Measurements from ENCODE around the gene EFNA5. TPM values are rescaled to one million over a fixed set of nuclear protein-coding genes. Genes with fewer than 3 reads are reported as not detected.

The EFNA5 gene
- total RNA-seq, 1 experiment from 2014 or later = 0.22 TPM

DNA sequence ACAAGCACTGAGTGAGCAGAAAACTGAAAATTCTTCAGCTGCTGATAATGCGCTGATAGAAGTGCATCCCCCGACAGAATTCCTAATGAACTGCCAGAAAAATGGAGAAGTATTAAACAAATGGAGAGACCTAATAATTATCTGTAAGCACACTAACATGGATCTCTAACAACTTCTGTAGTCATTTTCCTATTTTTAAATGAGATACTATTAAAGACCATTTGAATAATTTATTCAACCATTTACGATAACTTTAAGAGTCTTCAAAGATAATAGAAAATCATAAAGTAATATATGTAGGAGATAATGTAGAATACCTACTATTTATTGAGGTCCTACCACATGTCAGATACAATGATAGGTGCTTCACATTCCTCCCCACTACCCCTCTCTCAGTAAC, 72.9 kb downstream of the EFNA5 start:
- H3K9me2 ChIP-seq (ENCODE audit: insufficient read depth) = no peaks in the 10 kb centered on the region

DNA sequence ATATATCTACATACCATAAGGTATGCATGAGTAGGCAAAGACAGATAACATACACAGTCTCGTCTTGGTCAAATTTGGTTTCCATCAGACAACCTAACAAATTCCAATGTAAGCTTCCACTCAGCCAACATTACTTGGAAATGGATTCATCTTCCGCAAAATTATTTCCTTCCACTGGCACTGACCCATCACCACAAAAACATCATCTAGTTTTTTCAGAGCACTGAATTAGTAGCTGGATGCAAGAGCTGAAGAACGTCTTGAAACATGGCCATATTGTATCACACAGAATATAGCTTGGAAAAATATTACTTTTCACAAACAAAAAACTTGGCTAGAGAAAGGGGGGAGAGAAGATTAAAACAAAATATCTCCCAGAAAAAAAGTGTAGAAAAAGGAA, 73.5 kb downstream of the EFNA5 start:
- intact Hi-C loops (cut with micrococcal nuclease) = no loop called here
- no peak overlapping the region for H3K27ac ChIP-seq (ENCODE audit: low read depth, low read length)
- no peak for ATAC-seq
- no peaks in the 10 kb centered on the region for H3K79me2 ChIP-seq (ENCODE audit: insufficient read depth, low read length)
- no peak overlapping the region for H3K4me2 ChIP-seq (ENCODE audit: low read length)
- no peak for DNase-seq (ENCODE audit: low read depth, low spot score)
- H4K20me1 ChIP-seq (ENCODE audit: insufficient read depth) = no peaks in the 10 kb centered on the region
- no TSS peak for BruUV-seq (replicated peaks)
- no peaks in the 10 kb centered on the region for H3K9me3 ChIP-seq (ENCODE audit: control insufficient read depth in 1 of 2, insufficient read depth in 1 of 2, low read depth in 1 of 2, low read length in 2 of 2)
- TF ChIP-seq, protein P1, sequence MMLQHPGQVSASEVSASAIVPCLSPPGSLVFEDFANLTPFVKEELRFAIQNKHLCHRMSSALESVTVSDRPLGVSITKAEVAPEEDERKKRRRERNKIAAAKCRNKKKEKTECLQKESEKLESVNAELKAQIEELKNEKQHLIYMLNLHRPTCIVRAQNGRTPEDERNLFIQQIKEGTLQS (IDR thresholded peaks at IDR 0.05) = no peak
- no peak for TF ChIP-seq JUND (IDR thresholded peaks at IDR 0.05)
- CTCF ChIA-PET = no interaction called here
- RAD21 ChIA-PET (ENCODE audit: low non-redundant PET in 1 of 2, low total read pairs in 2 of 2, uncharacterized antibody in 2 of 2, unreplicated experiment in 2 of 2) = no interaction called here
- no peak overlapping the region for H3K4me3 ChIP-seq (replicated peaks in 1 of 2; ENCODE audit: low read depth in 1 of 2, low read length in 2 of 2)
- POLR2A ChIA-PET = no interaction called here
- H2AFZ ChIP-seq (ENCODE audit: low read depth, low read length, poor library complexity, severe bottlenecking) = no peak overlapping the region
- no peak overlapping the region for H3K9ac ChIP-seq (ENCODE audit: low read length)
- H3K4me1 ChIP-seq (ENCODE audit: control insufficient read depth in 1 of 2, insufficient read depth in 2 of 2, low read length in 2 of 2) = no peaks in the 10 kb centered on the region
- H3K27me3 ChIP-seq (ENCODE audit: insufficient read depth, low read length) = no peaks in the 10 kb centered on the region
- H3K36me3 ChIP-seq (ENCODE audit: control insufficient read depth in 1 of 2, insufficient read depth in 2 of 2, low read length in 2 of 2) = no peaks in the 10 kb centered on the region
- no peaks in the 10 kb centered on the region for H3K9me2 ChIP-seq (ENCODE audit: insufficient read depth)

More for the DNA sequence above, 72.9 kb downstream of the EFNA5 start:
- Histone ChIP-seq H3K36me3 (ENCODE audit: control insufficient read depth in 1 of 2, insufficient read depth in 2 of 2, low read length in 2 of 2) (no peaks in the 10 kb centered on the region), H2AFZ (ENCODE audit: low read depth, low read length, poor library complexity, severe bottlenecking) (no peak overlapping the region), H4K20me1 (ENCODE audit: insufficient read depth) (no peaks in the 10 kb centered on the region), H3K4me1 (ENCODE audit: control insufficient read depth in 1 of 2, insufficient read depth in 2 of 2, low read length in 2 of 2) (no peaks in the 10 kb centered on the region), H3K9ac (ENCODE audit: low read length) (no peak overlapping the region), H3K4me2 (ENCODE audit: low read length) (no peak overlapping the region), H3K9me3 (ENCODE audit: control insufficient read depth in 1 of 2, insufficient read depth in 1 of 2, low read depth in 1 of 2, low read length in 2 of 2) (no peaks in the 10 kb centered on the region), H3K79me2 (ENCODE audit: insufficient read depth, low read length) (no peaks in the 10 kb centered on the region), H3K4me3 (replicated peaks in 1 of 2; ENCODE audit: low read depth in 1 of 2, low read length in 2 of 2) (no peak overlapping the region), H3K27ac (ENCODE audit: low read depth, low read length) (no peak overlapping the region), H3K27me3 (ENCODE audit: insufficient read depth, low read length) (no peaks in the 10 kb centered on the region)
- TF ChIP-seq, protein P2, sequence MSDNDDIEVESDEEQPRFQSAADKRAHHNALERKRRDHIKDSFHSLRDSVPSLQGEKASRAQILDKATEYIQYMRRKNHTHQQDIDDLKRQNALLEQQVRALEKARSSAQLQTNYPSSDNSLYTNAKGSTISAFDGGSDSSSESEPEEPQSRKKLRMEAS (IDR thresholded peaks at IDR 0.05) = no peak
- TF ChIP-seq EZH2 (IDR thresholded peaks at IDR 0.05) = no peak
- no peak for TF ChIP-seq ZFX (IDR thresholded peaks at IDR 0.05)
- TF ChIP-seq EZH2phosphoT487 (IDR thresholded peaks at IDR 0.05; ENCODE audit: borderline replicate concordance) = no peak
- no peak for TF ChIP-seq CEBPB (IDR thresholded peaks at IDR 0.05; ENCODE audit: low read depth)
- TF ChIP-seq SP1 (IDR thresholded peaks at IDR 0.05; ENCODE audit: low read depth) = no peak
- no peak for TF ChIP-seq ZNF274 (IDR thresholded peaks at IDR 0.05; ENCODE audit: low read depth, low read length)
- ChIA-PET CTCF (no interaction called here), RAD21 (ENCODE audit: low non-redundant PET in 1 of 2, low total read pairs in 2 of 2, uncharacterized antibody in 2 of 2, unreplicated experiment in 2 of 2) (no interaction called here), POLR2A (no interaction called here)
- no peak for ATAC-seq
- intact Hi-C loops (cut with micrococcal nuclease) = no loop called here
- no TSS peak for BruUV-seq (replicated peaks)
- DNase-seq (ENCODE audit: low read depth, low spot score) = no peak
